HepG2 (cell line): Measurements from ENCODE around the gene DENND4A. TPM values are rescaled to one million over a fixed set of nuclear protein-coding genes. Genes with fewer than 3 reads are reported as not detected.

Experiments used
- ATAC-seq: fragments of 200-7000 bp; cut with Tn5 transposase; 3 replicates; pipeline ENCODE4 v1.9.1; 2020; ENCODE audit warnings: mild to moderate bottlenecking, moderate library complexity
- BruUV-seq: library from RNA; stranded (reverse); fragments of 400-500 nt; replicated peaks from 2 replicates; lab custom pipeline; 2021; lab: Mats Ljungman, UMichigan
- CTCF ChIA-PET: fragments of 300-600 bp; formaldehyde crosslinking; extraction: SDS; loops from one replicate; lab custom pipeline; 2021; ENCODE audit warnings: low total read pairs, inconsistent platforms, low intra/inter-chr PET ratio; lab: Yijun Ruan, JAX
- POLR2A ChIA-PET: fragments of 350-600 bp; sonication (Branson Sonifier 250); formaldehyde crosslinking; loops from one replicate; lab custom pipeline; 2020; ENCODE audit warnings: antibody characterized with exemption, inconsistent platforms; lab: Yijun Ruan, JAX
- DNase-seq: peaks from one replicate; pipeline ENCODE4 v3.0.0-alpha.2; 2015; ENCODE audit warnings: low spot score
- FAIRE-seq: peaks from 3 replicates; lab custom pipeline; 2011; peaks lifted over from hg19 to GRCh38; lab: Jason Lieb, UNC
- H2AFZ ChIP-seq: one replicate; pipeline ENCODE4 v1.6.1; 2011; ENCODE audit warnings: low read length, inconsistent platforms
- H3K27ac ChIP-seq: fragments of 300-600 bp; 3 replicates; pipeline ENCODE4 v1.8.0; 2011; ENCODE audit warnings: mixed run types, mild to moderate bottlenecking, mixed read lengths, low read length, inconsistent platforms; ENCODE audit not compliant: insufficient read depth; ENCODE audit errors: extremely low read length
- H3K27me3 ChIP-seq, 2 experiments: fragments of 200-600 bp in 1 of 2; 2 replicates in 1 of 2; 3 replicates in 1 of 2; pipeline versions ENCODE4 v1.6.0 to v1.8.0; 2011; ENCODE audit warnings: low read length in 2 of 2, mild to moderate bottlenecking in 2 of 2, moderate library complexity in 2 of 2, inconsistent platforms in 1 of 2; ENCODE audit not compliant: insufficient read depth in 2 of 2, control insufficient read depth in 1 of 2
- H3K36me3 ChIP-seq, 2 experiments: fragments of 200-600 bp in 1 of 2; replicated peaks in 1 of 2; 2 replicates in 1 of 2; 3 replicates in 1 of 2; pipeline versions ENCODE4 v1.5.1 to v1.8.0; 2011; ENCODE audit warnings: low read length in 2 of 2, inconsistent platforms in 1 of 2; ENCODE audit not compliant: insufficient read depth in 2 of 2, control insufficient read depth in 1 of 2
- H3K4me1 ChIP-seq: 2 replicates; pipeline ENCODE4 v1.5.1; 2012; ENCODE audit warnings: low read length, inconsistent platforms; ENCODE audit not compliant: insufficient read depth
- H3K4me2 ChIP-seq: 2 replicates; pipeline ENCODE4 v1.6.0; 2011; ENCODE audit warnings: low read depth, low read length, inconsistent platforms
- H3K4me3 ChIP-seq, 3 experiments: fragments of 200-600 bp in 1 of 3; sonication (generic), shearing (Covaris generic) in 1 of 3; replicated peaks in 1 of 3; 2 replicates each; pipeline ENCODE4 v1.5.1; 2011 to 2016; ENCODE audit warnings: low read length in 3 of 3, inconsistent platforms in 2 of 3, low read depth in 2 of 3, mild to moderate bottlenecking in 2 of 3, control low read depth in 1 of 3, mixed read lengths in 1 of 3; ENCODE audit not compliant: insufficient read depth in 1 of 3
- H3K79me2 ChIP-seq: one replicate; pipeline ENCODE4 v1.6.1; 2011; ENCODE audit warnings: low read length, inconsistent platforms; ENCODE audit not compliant: insufficient read depth
- H3K9ac ChIP-seq: 2 replicates; pipeline ENCODE4 v1.6.0; 2011; ENCODE audit warnings: mild to moderate bottlenecking, low read depth, low read length, inconsistent platforms; ENCODE audit not compliant: insufficient read depth
- H3K9me3 ChIP-seq: 2 replicates; pipeline ENCODE4 v1.5.1; 2012; ENCODE audit warnings: mild to moderate bottlenecking, low read length
- H4K20me1 ChIP-seq: 2 replicates; pipeline ENCODE4 v1.6.0; 2011; ENCODE audit warnings: inconsistent platforms, mild to moderate bottlenecking, low read length, moderate library complexity; ENCODE audit not compliant: insufficient read depth
- CAMTA2 ChIP-seq: sonication (generic); formaldehyde crosslinking; IDR thresholded peaks from 2 replicates; pipeline ENCODE4 v1.4.0; 2020; ENCODE audit warnings: mild to moderate bottlenecking, missing genetic modification reagents, borderline replicate concordance
- CC2D1A ChIP-seq: sonication (generic); formaldehyde crosslinking; IDR thresholded peaks from 2 replicates; pipeline ENCODE4 v1.8.1; 2023; ENCODE audit warnings: mild to moderate bottlenecking, missing genetic modification reagents
- CREBL2 ChIP-seq: sonication (generic); formaldehyde crosslinking; IDR thresholded peaks from 2 replicates; pipeline ENCODE4 v1.8.1; 2023; ENCODE audit warnings: missing genetic modification reagents, mild to moderate bottlenecking, borderline replicate concordance
- GTF3A ChIP-seq: sonication (generic); formaldehyde crosslinking; conservative IDR thresholded peaks from 2 replicates; pipeline ENCODE4 v1.4.0; 2020; ENCODE audit warnings: mild to moderate bottlenecking, missing genetic modification reagents
- HNRNPL ChIP-seq: fragments of 200-400 bp; formaldehyde crosslinking; IDR thresholded peaks from 2 replicates; pipeline ENCODE4 v1.6.1; 2017; ENCODE audit warnings: mild to moderate bottlenecking, low read depth, low read length
- HOMEZ ChIP-seq: IDR thresholded peaks from 2 replicates; pipeline ENCODE4 v1.6.1; 2016; ENCODE audit warnings: low read depth
- PATZ1 ChIP-seq: sonication (generic); formaldehyde crosslinking; IDR thresholded peaks from 2 replicates; pipeline ENCODE4 v1.4.0; 2020; ENCODE audit warnings: missing genetic modification reagents
- POLR2G ChIP-seq: fragments of 200-400 bp; formaldehyde crosslinking; IDR thresholded peaks from 2 replicates; pipeline ENCODE4 v1.6.1; 2018; ENCODE audit warnings: mild to moderate bottlenecking, low read depth, low read length, moderate library complexity
- TRAFD1 ChIP-seq: sonication (generic); formaldehyde crosslinking; IDR thresholded peaks from 2 replicates; pipeline ENCODE4 v1.5.1; 2020; ENCODE audit warnings: missing genetic modification reagents, mild to moderate bottlenecking, borderline replicate concordance
- ZBTB25 ChIP-seq: IDR thresholded peaks from 2 replicates; pipeline ENCODE4 v1.6.1; 2018; ENCODE audit warnings: missing genetic modification reagents
- ZNF264 ChIP-seq: sonication (generic); formaldehyde crosslinking; IDR thresholded peaks from 2 replicates; pipeline ENCODE4 v1.4.0; 2020; ENCODE audit warnings: missing genetic modification reagents
- ZNF367 ChIP-seq: sonication (generic); formaldehyde crosslinking; IDR thresholded peaks from 2 replicates; pipeline ENCODE4 v1.4.0; 2020; ENCODE audit warnings: missing genetic modification reagents, borderline replicate concordance
- ZNF749 ChIP-seq: sonication (generic); formaldehyde crosslinking; IDR thresholded peaks from 2 replicates; pipeline ENCODE4 v1.8.0; 2022; ENCODE audit warnings: mild to moderate bottlenecking, missing genetic modification reagents, moderate library complexity, borderline replicate concordance
- ZSCAN22 ChIP-seq: sonication (generic); formaldehyde crosslinking; IDR thresholded peaks from 2 replicates; pipeline ENCODE4 v1.4.0; 2020; ENCODE audit warnings: mild to moderate bottlenecking, missing genetic modification reagents
- ZSCAN5A ChIP-seq: sonication (generic); formaldehyde crosslinking; IDR thresholded peaks from 2 replicates; pipeline ENCODE4 v1.8.0; 2022; ENCODE audit warnings: mild to moderate bottlenecking, missing genetic modification reagents, borderline replicate concordance
- WGBS: methylation state at CpG from one replicate; pipeline ENCODE4 v1.1.6; 2017; ENCODE audit warnings: low lambda C conversion rate; 5-methylcytosine and 5-hydroxymethylcytosine counted together
- in situ Hi-C: cut with HindIII; loops from 2 replicates; pipeline ENCODE4 v1.10.0; 2017; ENCODE audit warnings: low pct_unique_long_range_greater_than_20kb; ENCODE audit not compliant: extremely low pct_ligation_motif_present
- intact Hi-C: fragments of 100-400 bp; cut with micrococcal nuclease; formaldehyde crosslinking; loops from one replicate; pipeline ENCODE4 v1.10.0; 2022; ENCODE audit not compliant: unreplicated experiment
- polyA plus RNA-seq, 8 experiments: library from polyadenylated mRNA; depleted of rRNA in 3 of 8; stranded (reverse) in 7 of 8; unstranded in 1 of 8; fragments of >200 nt; fragmentation: Illumina TruSeq in 4 of 8; extraction: Trizol in 4 of 8; gene quantifications; 2 replicates each; pipeline versions ENCODE4 v1.2.1 to v1.2.3, GENCODE V29; 2011 to 2016; ENCODE audit warnings: low read depth in 4 of 8, missing spikeins in 1 of 8, mixed read lengths in 1 of 8; ENCODE audit not compliant: insufficient read depth in 1 of 8
- total RNA-seq, 5 experiments: library from RNA; depleted of rRNA; stranded (reverse); fragments of >200 nt; fragmentation: Illumina TruSeq; extraction: Trizol; gene quantifications; 2 replicates each; pipeline ENCODE4 v1.2.3, GENCODE V29; 2016; ENCODE audit warnings: low read depth in 1 of 5

DENND4A gene
- total and polyA plus RNA-seq, 2 of the 13 experiments (the other 11 are each of a cell fraction or from before 2014, with no cell fraction given): 13.2 to 18.6 TPM

- ChIA-PET POLR2A (no interaction called here), CTCF (interaction anchor here (2.3 kb wide), 1 partner anchor 218 kb away, joined by 12 read pairs; no protein-coding TSS in a partner anchor)
- no peaks in the 10 kb centered on the region for H3K36me3 ChIP-seq
- H3K4me3 ChIP-seq: no peak overlapping the region
- WGBS: 85% methylated on average over 4 of the region's 6 CpGs
- in situ Hi-C loops: loop anchor here (25.0 kb wide), 1 partner anchor 223 kb away; the partner anchor contains the start of gene RAB11A
- no peaks in the 10 kb centered on the region; a peak in 1 of 5 replicates for H3K27me3 ChIP-seq
- no peak overlapping the region for H3K4me2 ChIP-seq
- TF ChIP-seq HNRNPL: no peak
- TF ChIP-seq ZNF367: no peak
- no peak for TF ChIP-seq ZNF264 (CRISPR knock-in tag)
- no peak for TF ChIP-seq ZNF749 (CRISPR knock-in tag)
- no peak for TF ChIP-seq ZBTB25 (CRISPR knock-in tag)
- no peak for TF ChIP-seq GTF3A
- TF ChIP-seq CC2D1A (CRISPR knock-in tag): no peak
- TF ChIP-seq TRAFD1: no peak
- no peak for TF ChIP-seq PATZ1 (CRISPR knock-in tag)
- no peak for TF ChIP-seq ZSCAN22 (CRISPR knock-in tag)
- TF ChIP-seq POLR2G: no peak
- no peak for TF ChIP-seq ZSCAN5A (CRISPR knock-in tag)
- TF ChIP-seq CREBL2 (CRISPR knock-in tag): no peak
- no peak for TF ChIP-seq HOMEZ (CRISPR knock-in tag)
- no peak for TF ChIP-seq CAMTA2 (CRISPR knock-in tag)
- TF ChIP-seq, all 625 proteins: peak for 0
- BruUV-seq: no TSS peak
- intact Hi-C loops: loop anchor here (2.0 kb wide), 2 partner anchors 195 to 217 kb away; no protein-coding TSS in a partner anchor
- no peaks in the 10 kb centered on the region for H4K20me1 ChIP-seq
- peaks cover 5% of the 10 kb centered on the region; the same call in 1 of the 2 replicates for H3K4me1 ChIP-seq
- no peaks in the 10 kb centered on the region for H3K9me3 ChIP-seq
- H2AFZ ChIP-seq: no peak overlapping the region
- H3K27ac ChIP-seq: no peak overlapping the region
- FAIRE-seq (no peak), ATAC-seq (no peak), DNase-seq (no peak)
- H3K79me2 ChIP-seq: no peaks in the 10 kb centered on the region
- H3K9ac ChIP-seq: no peak overlapping the region
Measured at GRCh38 chr15:65639509-65639908, 152.6 kb downstream of the DENND4A start.
